NCI-H510A treated with DMSO at 0.1 percent for 48 hours (cell line): Measurements from ENCODE around the gene ZNF608.

ENCODE experiments used
- DNase-seq: peaks from one replicate; lab custom pipeline; 2025; lab: John Stamatoyannopoulos, UW

Gene ZNF608

GRCh38 chr5:124752854-124753720 lies 6.6 kb upstream of the ZNF608 start:
- no peak for DNase-seq

- no peak for DNase-seq
Observed at GRCh38 chr5:124751031-124751430, 4.6 kb upstream of the ZNF608 start.

- DNase-seq = peak; percentile 78
Observed at GRCh38 chr5:124748687-124749594, 2.5 kb upstream of the ZNF608 start.

DNA sequence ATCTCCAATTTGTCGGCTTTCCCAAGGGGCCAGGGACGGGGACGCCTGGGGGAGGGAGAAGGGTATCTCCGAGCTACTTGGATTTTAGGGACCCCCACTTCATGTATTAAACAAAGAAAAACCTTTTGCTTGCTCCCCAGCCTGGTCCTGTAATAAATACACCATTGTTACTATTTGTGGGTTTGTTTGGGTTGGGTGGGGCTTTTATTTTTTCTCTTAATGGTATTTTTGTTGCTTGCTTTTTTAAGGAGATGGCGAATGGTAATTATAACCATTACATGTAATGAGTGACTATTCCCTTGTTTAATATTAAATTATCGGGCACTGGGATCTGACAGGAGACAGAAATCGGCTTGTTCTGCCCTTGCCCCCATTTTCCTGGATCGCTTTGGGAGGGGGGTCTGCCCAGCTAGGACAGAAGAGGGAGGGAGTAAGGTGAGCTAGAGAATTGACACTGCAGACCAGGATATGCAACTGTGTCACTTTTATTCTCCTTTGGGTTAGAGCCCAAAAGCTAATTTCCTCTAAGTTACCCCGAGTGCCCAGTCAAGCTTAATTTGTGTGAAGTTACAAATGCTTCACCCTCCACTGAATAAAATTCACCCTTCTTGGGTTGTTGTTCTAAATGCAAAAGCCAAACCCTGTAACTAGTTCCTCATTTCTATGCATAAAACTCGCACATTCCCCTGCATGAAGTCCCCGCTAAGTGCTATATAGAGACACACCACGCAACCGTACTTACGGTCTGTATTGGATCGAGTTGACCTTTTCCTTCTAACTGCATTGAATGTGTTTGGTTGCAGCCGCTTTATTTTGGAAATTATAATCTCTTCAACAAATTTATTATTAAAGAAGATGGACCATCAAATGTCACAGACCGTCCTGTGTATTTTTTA lies 1.6 kb upstream of the ZNF608 start:
- no peak for DNase-seq

DNA sequence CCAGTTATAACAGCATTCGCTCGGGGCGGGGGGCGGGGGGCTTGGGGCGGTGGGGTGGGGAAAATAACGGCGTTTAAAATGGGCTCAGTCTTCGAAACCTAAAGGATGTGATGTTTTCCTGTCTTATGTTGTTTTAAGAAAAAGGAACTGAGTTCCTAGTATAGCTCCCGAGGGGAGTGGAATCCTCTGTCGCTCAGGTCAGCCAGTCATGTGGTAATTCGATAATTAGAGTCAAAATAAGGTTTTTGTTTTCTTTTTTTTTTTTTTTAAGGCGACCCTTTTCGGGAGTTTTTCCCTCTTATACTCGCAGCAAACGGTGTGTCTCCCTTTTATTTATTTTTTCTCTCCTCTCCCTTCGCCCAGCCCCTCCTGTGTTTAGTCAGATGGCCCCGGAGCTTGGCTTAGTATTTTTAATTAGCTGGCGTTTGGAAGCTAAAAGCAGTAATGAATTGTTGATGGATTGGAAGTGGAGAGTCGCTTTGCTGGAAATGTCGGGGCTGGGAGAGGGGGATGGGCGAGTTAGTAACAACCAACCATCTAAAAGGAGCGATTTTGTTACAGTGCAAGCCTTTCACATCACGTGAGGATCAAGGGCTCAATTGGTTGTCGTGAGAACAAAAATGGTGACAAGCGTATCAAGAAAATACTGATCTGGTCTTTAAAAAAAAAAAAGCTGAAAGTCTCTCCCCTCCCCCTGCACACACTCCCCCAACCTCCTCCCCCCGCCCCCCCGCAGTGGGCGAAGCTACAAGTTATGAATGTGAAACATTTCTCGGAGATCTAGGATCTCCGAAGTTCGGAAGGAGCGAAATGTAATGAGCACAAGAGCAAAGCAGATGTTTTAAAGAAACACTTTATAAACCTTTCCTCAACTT lies 714 bp upstream of the ZNF608 start:
- DNase-seq = peak; percentile 65

DNA sequence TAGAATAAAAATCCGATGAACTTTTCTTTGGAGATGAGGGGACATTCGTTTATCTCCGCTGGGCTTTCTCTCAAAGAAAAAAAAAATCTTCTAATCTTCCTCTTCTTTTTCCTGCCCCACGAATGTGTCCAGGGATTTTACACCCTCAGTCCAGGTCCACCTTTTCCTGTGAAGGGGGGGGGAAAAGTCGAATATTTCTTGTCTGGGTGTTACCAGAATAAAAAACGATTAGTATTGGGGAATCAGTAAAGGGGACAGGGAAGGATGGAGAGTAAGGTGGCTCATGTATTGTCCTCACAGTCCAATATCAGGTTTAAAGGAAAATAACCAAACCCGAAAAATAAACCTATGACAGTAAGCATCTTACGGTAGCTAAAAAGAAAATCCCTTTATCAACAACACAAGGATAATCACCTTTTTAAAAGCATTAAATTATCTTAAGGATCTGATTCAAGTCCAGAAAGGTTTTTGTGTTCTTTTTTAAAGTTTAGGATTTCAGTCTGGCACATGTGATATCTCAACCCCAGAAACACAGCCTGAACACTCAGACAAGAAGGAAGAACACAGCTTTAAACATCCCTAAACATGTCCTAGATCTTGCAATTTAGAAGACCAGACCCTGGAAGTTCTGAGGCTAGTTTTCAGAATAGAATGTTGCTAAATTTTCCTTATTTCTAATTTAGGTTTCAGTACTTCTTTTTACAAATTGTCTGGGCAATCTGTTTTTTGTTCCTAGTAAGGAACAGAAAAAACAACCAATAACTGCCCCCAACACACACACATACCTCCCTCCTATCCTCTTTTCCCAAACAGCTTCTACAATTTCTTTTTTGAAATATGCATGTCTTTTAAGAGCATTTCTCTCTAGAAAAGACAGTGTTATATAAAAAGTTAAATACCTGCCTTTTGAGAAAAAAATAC lies 1.2 kb downstream of the ZNF608 start:
- no peak for DNase-seq

DNA sequence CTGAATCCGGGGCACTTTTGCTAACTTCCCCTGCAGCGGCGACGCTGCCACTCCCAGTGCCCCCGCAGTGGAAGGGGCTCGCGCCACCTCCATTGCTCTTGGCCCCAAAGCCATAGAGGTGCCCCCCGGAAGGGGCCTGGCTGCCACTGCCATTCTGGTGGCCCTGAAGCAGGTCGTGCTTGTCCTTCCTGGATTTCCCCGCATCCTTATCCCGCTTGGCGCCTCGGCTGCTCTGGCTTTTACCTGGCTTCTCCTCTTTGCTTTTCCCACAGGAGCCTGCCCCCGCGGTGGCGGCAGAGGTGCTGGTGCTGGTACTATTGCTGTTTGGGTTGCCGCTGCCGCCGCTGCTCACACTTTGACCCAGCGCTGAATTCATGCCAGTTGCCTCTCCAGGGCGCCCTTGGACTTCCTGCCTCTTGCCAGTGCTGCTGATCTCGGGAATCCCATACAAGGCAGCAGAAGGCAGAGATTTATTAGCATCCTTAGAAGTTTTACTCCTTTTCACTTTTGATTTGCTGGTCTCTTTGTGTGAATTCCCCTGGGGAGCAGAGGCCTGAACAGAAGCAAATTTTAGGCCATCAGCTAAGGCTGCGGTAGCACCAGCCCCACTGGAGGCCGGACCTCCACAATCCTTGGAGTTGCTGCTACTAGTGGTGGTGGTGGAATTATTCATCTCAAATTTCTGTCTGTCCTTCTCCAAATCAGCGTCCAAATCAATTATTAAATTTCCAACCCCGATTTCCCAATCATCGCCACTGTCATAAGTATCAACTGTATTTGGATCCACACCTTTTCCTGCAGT lies 2.1 kb downstream of the ZNF608 start:
- DNase-seq = no peak

GRCh38 chr5:124743602-124744169 lies 2.8 kb downstream of the ZNF608 start:
- DNase-seq = no peak

DNA sequence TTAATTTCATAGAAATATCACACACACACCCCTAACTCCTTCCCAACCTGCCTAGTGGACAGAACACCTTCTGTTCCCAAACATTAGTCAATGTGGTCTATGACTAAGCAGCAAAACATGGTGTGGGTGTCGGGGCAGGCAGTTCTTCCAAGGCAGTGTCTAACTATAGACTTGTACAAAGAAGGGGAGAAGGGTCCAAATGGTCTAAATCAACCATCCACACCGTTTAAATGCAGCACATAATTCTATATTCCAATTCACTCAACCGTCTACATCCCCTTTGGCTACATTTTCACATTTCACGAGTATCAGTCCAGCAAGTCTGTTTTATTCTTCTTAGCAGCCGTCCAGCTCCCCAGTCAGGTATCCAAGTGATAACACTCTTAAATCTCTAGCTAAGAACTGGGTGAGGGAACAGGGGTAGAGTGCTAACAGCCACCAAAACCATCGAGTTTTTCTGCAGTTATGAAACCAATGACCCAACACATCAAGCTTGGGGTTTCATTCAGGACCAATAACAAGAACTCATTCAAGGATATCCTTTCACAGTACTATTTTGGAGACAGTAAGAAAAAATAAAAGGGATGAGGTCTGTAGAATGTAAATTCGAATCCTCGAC lies 3.3 kb downstream of the ZNF608 start:
- DNase-seq = no peak

DNA sequence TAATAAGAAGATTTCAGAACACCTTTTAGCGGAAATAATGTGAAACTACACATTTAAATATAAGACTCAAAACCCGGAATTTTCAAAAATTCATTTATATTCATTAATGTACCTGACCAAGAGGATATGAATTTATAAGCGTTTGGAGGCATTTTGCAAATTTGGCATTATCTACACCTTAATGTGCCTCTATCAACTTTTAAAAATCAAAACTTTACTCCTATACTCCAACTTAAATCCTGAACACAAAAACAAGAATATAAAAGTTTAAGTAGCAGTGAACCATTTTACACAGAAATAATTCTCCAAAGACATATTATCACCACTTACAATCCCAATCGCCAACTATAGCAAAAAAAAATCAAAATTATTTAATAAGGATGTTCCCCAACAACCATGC lies 3.9 kb downstream of the ZNF608 start:
- DNase-seq = no peak

DNA sequence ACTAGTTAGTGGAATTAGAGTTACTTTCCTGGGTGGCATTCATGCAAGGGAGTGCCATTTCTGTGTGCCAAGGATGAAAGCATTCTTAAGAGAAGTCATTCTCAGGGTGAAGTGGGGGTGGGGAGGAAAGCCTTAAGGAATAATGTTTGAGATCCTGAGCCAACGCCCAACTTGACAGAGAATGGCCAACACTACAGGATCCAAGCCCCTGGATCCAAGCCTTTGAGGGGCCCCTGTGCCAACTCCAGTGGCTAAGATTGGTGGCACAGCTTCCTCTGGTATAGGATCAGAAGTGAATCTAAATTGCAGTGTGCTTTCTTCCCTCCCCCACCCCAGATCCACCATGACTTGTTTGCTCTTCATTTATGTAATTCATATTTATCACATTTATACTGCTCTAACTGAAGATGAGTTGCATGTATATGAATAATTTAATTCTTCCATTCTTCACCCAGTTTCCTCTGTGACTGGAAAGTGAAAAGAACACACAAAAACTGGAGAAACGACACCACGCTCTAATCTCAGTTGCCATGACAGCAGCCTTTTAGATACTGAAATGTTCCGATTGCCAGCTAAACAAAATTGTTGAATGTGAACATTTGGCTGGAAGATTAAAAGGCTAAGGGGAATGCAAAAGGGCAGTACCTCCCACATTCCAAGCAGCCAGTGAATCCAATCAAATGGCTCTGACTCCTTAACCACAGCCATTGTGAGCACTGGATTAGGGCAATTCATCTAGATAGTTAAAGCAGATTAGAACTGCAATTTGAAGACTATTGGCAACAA lies 4.5 kb downstream of the ZNF608 start:
- no peak for DNase-seq

GRCh38 chr5:124740991-124741583 lies 5.4 kb downstream of the ZNF608 start:
- DNase-seq = no peak

DNA sequence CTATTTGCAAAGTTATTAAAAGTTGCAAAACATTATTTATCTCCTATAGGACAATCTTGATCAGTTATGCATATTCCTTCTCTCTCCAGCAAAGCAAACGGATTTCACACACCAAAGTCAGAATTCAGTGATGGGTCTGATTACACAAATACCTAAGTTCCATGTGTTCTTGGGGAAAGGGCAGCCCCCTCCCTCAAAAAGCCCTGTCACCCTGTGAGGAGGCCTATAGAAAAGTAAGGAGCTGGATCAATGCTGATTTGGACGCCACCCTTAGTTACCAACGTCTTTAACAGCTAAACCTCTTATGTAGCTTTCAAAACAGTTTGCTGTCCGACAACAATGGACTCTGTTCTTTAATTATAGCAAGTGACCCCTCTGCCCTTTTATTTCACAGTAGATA lies 6.4 kb downstream of the ZNF608 start:
- no peak for DNase-seq

- DNase-seq = no peak
Observed at GRCh38 chr5:124739634-124740025, 6.8 kb downstream of the ZNF608 start.

DNA sequence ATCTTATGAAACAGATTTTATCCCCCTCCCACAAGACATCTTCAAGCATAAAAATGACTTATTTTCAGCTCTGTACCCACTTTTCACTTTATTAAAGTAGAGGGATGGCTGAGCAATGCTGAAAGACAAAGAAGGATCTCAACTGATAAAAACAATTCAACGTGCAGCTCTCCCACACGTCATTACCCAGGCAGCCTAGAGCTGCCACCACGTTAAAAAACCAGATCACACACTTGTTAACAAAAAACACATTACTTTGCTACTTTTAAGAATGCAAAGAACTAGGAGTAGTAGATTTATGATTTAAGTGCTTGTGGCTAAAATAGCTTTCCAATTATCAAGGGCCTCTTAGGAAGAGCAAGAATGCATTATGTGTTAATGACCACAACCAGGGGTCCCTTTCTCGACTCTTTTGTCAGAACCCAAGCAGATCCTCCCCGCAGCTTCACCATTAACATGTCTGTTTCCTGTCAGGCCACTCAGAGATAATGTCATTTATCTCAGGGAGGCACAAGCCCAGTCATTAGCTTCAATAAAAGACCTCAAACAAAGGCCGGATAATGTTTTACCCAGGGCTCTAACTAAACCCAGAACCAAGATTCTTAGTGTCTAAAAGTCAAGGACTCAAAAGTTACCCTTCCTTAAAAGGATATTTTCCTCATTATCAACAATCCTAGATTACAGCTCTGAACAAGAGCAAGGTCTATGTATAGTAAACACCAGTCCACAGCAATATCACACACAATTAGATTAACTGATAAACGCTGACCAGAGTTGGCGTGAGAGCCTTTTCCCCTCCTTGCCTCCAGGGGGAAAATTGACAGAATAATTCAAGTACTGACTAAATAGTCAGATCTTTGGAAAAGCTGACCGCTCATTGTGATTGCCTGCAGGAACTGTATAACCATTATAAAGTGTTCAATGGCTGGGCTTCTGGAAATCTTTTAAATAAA lies 7.5 kb downstream of the ZNF608 start:
- DNase-seq = no peak

GRCh38 chr5:124737651-124738050 lies 8.8 kb downstream of the ZNF608 start:
- DNase-seq = no peak
